AG09309 (cell line): ENCODE data around the gene OR9A2.

ENCODE experiments used
- DNase-seq: peaks from one replicate; pipeline ENCODE4 v3.0.0-alpha.2; 2010; ENCODE audit warnings: low read depth
- H3K4me3 ChIP-seq: 2 replicates; pipeline ENCODE4 v1.5.1; 2011; ENCODE audit warnings: mild to moderate bottlenecking, low read depth, low read length, moderate library complexity; ENCODE audit not compliant: control insufficient read depth
- CTCF ChIP-seq: IDR thresholded peaks from 2 replicates; pipeline ENCODE4 v1.5.1; 2011; ENCODE audit warnings: mild to moderate bottlenecking, low read depth, low read length, inconsistent platforms; ENCODE audit not compliant: insufficient read depth, control insufficient read depth; ENCODE audit errors: missing control alignments

The OR9A2 gene

DNA sequence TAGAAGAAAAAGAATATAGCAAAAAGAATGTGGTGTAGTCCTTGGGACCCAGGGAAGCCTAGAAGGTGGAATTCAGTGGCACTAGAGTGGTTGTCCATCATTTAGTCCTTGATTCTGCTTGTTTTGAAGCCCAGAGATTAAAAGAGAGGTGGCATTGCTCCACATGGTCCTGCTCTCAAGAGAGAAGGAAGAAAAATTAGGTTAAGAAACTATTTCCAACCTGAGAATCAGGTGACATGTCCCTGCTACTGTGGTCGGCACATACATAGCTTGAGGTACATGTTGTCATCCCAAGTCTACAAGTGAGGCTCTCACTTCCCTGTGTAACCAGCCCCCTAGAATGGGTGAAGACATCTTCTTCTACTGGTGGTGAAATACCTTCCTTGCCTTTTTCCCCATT lies at the start of gene OR9A2:
TSS of gene OR9A2 (minus strand) at position 101 of the 400 bp plus-strand sequence. CDS start at position 101, 0 bp downstream.
- no peak for DNase-seq
- TF ChIP-seq CTCF: no peak
- H3K4me3 ChIP-seq: no peak within 1 kb of the TSS

DNA sequence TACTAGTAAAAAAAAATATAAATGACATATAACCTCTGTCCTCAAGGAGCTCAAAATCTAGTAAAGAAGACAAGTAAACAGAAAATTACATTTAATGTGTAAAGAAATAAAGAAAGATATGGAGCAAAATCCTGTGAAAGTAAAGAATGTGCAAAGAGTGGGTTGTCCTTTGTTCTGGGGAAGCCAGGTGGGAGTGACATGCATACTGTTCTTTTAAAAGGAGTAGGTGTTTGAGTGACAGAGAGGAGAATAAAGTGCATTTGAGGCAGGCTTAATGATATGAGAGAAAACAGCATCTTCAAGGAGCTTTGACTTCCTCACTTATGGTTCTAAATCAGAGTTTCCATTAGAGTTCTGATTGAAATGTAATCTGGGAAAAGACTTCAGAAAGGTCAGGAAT lies 47.2 kb upstream of the OR9A2 start:
- DNase-seq: no peak
- TF ChIP-seq CTCF: no peak
- no peak overlapping the region for H3K4me3 ChIP-seq

- H3K4me3 ChIP-seq: no peak overlapping the region
- TF ChIP-seq CTCF: no peak
- no peak for DNase-seq
Measured at GRCh38 chr7:143073556-143073955, 46.6 kb upstream of the OR9A2 start.

- no peak for TF ChIP-seq CTCF
- DNase-seq: no peak
- H3K4me3 ChIP-seq: no peak overlapping the region
Measured at GRCh38 chr7:143069912-143070500, 43.1 kb upstream of the OR9A2 start.

DNA sequence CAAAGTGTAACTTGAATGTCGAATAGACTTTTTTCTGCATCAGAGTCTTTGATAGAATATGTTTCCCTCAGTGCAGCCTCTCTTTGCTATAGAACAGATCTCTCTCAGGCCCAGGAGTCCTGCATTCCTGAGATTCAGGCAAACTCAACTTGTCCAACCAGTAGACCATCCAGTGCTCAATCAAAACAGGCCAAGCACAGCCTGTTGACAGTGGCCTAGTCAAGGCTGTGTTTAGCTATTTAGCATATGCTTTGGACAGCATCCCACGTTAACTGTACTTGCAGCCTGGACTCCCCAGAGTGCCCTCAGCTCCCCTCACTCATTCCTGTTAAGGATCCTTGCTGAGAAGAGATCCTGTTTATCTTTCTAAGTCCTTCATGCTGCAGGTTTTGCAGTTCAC lies 41.5 kb upstream of the OR9A2 start:
- no peak for TF ChIP-seq CTCF
- no peak for DNase-seq
- no peak overlapping the region for H3K4me3 ChIP-seq

DNA sequence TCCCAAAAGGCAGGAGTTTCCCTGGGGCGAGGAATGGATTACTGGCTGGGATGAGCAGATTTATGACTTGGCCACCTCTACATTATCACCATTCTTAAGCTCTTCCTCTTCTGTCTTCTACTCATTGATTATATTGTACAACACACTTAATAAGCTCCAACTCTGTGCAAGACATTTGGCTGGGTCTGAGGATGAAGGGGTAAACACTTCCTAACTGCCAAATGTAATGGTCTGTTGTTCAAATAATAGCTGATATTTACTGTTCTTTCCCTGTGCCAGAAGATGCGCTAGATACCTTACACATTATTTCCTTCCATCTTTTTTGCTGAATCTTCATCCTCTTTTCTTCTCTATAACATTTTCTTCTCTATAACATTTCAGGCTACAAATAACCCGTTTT lies 36.8 kb upstream of the OR9A2 start:
- TF ChIP-seq CTCF: no peak
- H3K4me3 ChIP-seq: no peak overlapping the region
- no peak for DNase-seq

GRCh38 chr7:143055754-143056153 lies 28.8 kb upstream of the OR9A2 start:
- H3K4me3 ChIP-seq: no peak overlapping the region
- no peak for DNase-seq
- no peak for TF ChIP-seq CTCF
